Measurements from ENCODE around the gene SYTL3. TPM values are rescaled to one million over a fixed set of nuclear protein-coding genes. Genes with fewer than 3 reads are reported as not detected.

Gene SYTL3
- total and polyA plus RNA-seq, 2 donors (not counting 1 experiment from before 2014, with no cell fraction given): 1.1 to 5.4 TPM

GRCh38 chr6:158744986-158745430 is 95.2 kb downstream of the SYTL3 start:
- no peaks in the 10 kb centered on the region for H3K4me1 Mint-ChIP-seq
- no peak overlapping the region for H3K4me3 Mint-ChIP-seq
- ChIA-PET CTCF (no interaction called here), POLR2A (no interaction called here)
- intact Hi-C loops (cut with micrococcal nuclease): no loop called here
- 97% methylated on average over 5 of the region's 5 CpGs for WGBS (ENCODE audit: insufficient coverage)
- no peaks in the 10 kb centered on the region for H3K27me3 Mint-ChIP-seq
- Histone ChIP-seq H3K4me1 (ENCODE audit: control insufficient read depth in 2 of 2, insufficient read depth in 2 of 2, low read length in 2 of 2) (no peaks in the 10 kb centered on the region), H4K20me1 (ENCODE audit: control insufficient read depth, insufficient read depth, low read length, poor library complexity, severe bottlenecking) (no peaks in the 10 kb centered on the region), H3K4me2 (replicated peaks; ENCODE audit: low read depth, low read length, poor library complexity, severe bottlenecking) (no peak overlapping the region), H3K27me3 (replicated peaks in 1 of 4; ENCODE audit: control extremely low read depth in 1 of 4, control insufficient read depth in 3 of 4, insufficient read depth in 4 of 4, low read length in 3 of 4) (no peaks in the 10 kb centered on the region), H3K9ac (ENCODE audit: low read length) (no peak overlapping the region), H3K79me2 (ENCODE audit: control insufficient read depth, insufficient read depth, low read length) (no peaks in the 10 kb centered on the region), H3K4me3 (ENCODE audit: control extremely low read depth in 1 of 5, extremely low read depth in 1 of 5, insufficient read depth in 1 of 5, low read depth in 2 of 5, low read length in 4 of 5) (no peak overlapping the region), H3K36me3 (replicated peaks in 1 of 2; ENCODE audit: control extremely low read depth in 1 of 2, control insufficient read depth in 1 of 2, extremely low read depth in 1 of 2, insufficient read depth in 2 of 2, low read length in 1 of 2) (no peaks in the 10 kb centered on the region), H3K27ac (ENCODE audit: low read length in 2 of 2) (no peak overlapping the region), H3K9me3 (ENCODE audit: control extremely low read depth in 1 of 3, control insufficient read depth in 2 of 3, insufficient read depth in 1 of 3, low read length in 2 of 3) (peaks cover 0 to 2% (median 0%) of the 10 kb centered on the region in 3 donors), H2AFZ (ENCODE audit: insufficient read depth, low read depth, low read length, poor library complexity, severe bottlenecking) (no peak overlapping the region)
- no peaks in the 10 kb centered on the region for H3K9me3 Mint-ChIP-seq (ENCODE audit: insufficient read depth)
- H3K27ac Mint-ChIP-seq: no peak overlapping the region
- DNase-seq (no peak), ATAC-seq (ENCODE audit: low read depth) (no peak)
- TF ChIP-seq, protein P1, sequence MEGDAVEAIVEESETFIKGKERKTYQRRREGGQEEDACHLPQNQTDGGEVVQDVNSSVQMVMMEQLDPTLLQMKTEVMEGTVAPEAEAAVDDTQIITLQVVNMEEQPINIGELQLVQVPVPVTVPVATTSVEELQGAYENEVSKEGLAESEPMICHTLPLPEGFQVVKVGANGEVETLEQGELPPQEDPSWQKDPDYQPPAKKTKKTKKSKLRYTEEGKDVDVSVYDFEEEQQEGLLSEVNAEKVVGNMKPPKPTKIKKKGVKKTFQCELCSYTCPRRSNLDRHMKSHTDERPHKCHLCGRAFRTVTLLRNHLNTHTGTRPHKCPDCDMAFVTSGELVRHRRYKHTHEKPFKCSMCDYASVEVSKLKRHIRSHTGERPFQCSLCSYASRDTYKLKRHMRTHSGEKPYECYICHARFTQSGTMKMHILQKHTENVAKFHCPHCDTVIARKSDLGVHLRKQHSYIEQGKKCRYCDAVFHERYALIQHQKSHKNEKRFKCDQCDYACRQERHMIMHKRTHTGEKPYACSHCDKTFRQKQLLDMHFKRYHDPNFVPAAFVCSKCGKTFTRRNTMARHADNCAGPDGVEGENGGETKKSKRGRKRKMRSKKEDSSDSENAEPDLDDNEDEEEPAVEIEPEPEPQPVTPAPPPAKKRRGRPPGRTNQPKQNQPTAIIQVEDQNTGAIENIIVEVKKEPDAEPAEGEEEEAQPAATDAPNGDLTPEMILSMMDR (IDR thresholded peaks at IDR 0.05): no peak

GRCh38 chr6:158751224-158751623 is 101.4 kb downstream of the SYTL3 start:
- H3K4me2 ChIP-seq (replicated peaks; ENCODE audit: low read depth, low read length, poor library complexity, severe bottlenecking): no peak overlapping the region
- no peak for TF ChIP-seq EZH2 (IDR thresholded peaks at IDR 0.05; ENCODE audit: borderline replicate concordance, insufficient read depth, low read depth, low read length, poor library complexity, severe bottlenecking)
- TF ChIP-seq, protein P1 (IDR thresholded peaks at IDR 0.05): no peak
- no peak overlapping the region for H3K27ac Mint-ChIP-seq
- ATAC-seq (ENCODE audit: low read depth) (no peak), DNase-seq (no peak)
- H3K27ac ChIP-seq (ENCODE audit: low read length in 2 of 2): no peak overlapping the region
- H3K79me2 ChIP-seq (ENCODE audit: control insufficient read depth, insufficient read depth, low read length): no peaks in the 10 kb centered on the region
- no peaks in the 10 kb centered on the region for H3K9me3 Mint-ChIP-seq (ENCODE audit: insufficient read depth)
- peaks cover 7 to 9% of the 10 kb centered on the region in 2 donors for H3K4me1 ChIP-seq (ENCODE audit: control insufficient read depth in 2 of 2, insufficient read depth in 2 of 2, low read length in 2 of 2)
- H3K4me1 Mint-ChIP-seq: peaks cover 6% of the 10 kb centered on the region
- ChIA-PET CTCF (no interaction called here), POLR2A (interaction anchor here (0.7 kb wide), 1 partner anchor 11 kb away, joined by 3 read pairs; no protein-coding TSS in a partner anchor)
- no peak overlapping the region for H3K9ac ChIP-seq (ENCODE audit: low read length)
- no peak overlapping the region for H2AFZ ChIP-seq (ENCODE audit: insufficient read depth, low read depth, low read length, poor library complexity, severe bottlenecking)
- H4K20me1 ChIP-seq (ENCODE audit: control insufficient read depth, insufficient read depth, low read length, poor library complexity, severe bottlenecking): no peaks in the 10 kb centered on the region
- intact Hi-C loops (cut with micrococcal nuclease): no loop called here
- H3K9me3 ChIP-seq (ENCODE audit: control extremely low read depth in 1 of 3, control insufficient read depth in 2 of 3, insufficient read depth in 1 of 3, low read length in 2 of 3): no peaks in the 10 kb centered on the region
- WGBS (ENCODE audit: insufficient coverage): 87% methylated on average over 4 of the region's 9 CpGs
- H3K27me3 ChIP-seq (replicated peaks in 1 of 4; ENCODE audit: control extremely low read depth in 1 of 4, control insufficient read depth in 3 of 4, insufficient read depth in 4 of 4, low read length in 3 of 4): no peaks in the 10 kb centered on the region
- no peak overlapping the region for H3K4me3 ChIP-seq (ENCODE audit: control extremely low read depth in 1 of 5, extremely low read depth in 1 of 5, insufficient read depth in 1 of 5, low read depth in 2 of 5, low read length in 4 of 5)
- H3K4me3 Mint-ChIP-seq: no peak overlapping the region
- no peaks in the 10 kb centered on the region for H3K36me3 ChIP-seq (replicated peaks in 1 of 2; ENCODE audit: control extremely low read depth in 1 of 2, control insufficient read depth in 1 of 2, extremely low read depth in 1 of 2, insufficient read depth in 2 of 2, low read length in 1 of 2)
- no peaks in the 10 kb centered on the region for H3K27me3 Mint-ChIP-seq

Data from B cell (primary cell).